Left ventricle myocardium inferior (tissue), 1 donor: ENCODE measurements around the gene COL23A1. TPM values are rescaled to one million over a fixed set of nuclear protein-coding genes. Genes with fewer than 3 reads are reported as not detected.

Experiments used
- DNase-seq: peaks from one replicate; pipeline ENCODE4 v3.0.0-alpha.2; 2020
- H3K27ac ChIP-seq: fragments of 200-600 bp; replicated peaks from 2 replicates; pipeline ENCODE4 v1.8.0; 2021
- H3K27me3 ChIP-seq: fragments of 200-600 bp; 2 replicates; pipeline ENCODE4 v1.8.0; 2021; ENCODE audit warnings: low read depth
- H3K36me3 ChIP-seq: fragments of 200-600 bp; 2 replicates; pipeline ENCODE4 v1.8.0; 2021
- H3K4me1 ChIP-seq: fragments of 200-600 bp; 2 replicates; pipeline ENCODE4 v1.8.0; 2021
- H3K4me3 ChIP-seq: fragments of 200-600 bp; 2 replicates; pipeline ENCODE4 v1.8.0; 2021; ENCODE audit warnings: mild to moderate bottlenecking, moderate library complexity
- H3K9me3 ChIP-seq: fragments of 200-600 bp; replicated peaks from 2 replicates; pipeline ENCODE4 v1.8.0; 2021
- intact Hi-C: fragments of 100-400 bp; cut with micrococcal nuclease; formaldehyde crosslinking; loops from one replicate; pipeline ENCODE4 v1.11.0; 2022
- total RNA-seq: library from RNA; stranded (reverse); fragmentation: NEBNext Ultra II Directional; extraction: Animal tissue kit (Norgen Biotek cat#: 25700); gene quantifications from one replicate; pipeline ENCODE4 v1.2.1, GENCODE V29; 2021
- TF ChIP-seq, protein P1 (sequence below): fragments of 200-600 bp; IDR thresholded peaks from 2 replicates; pipeline ENCODE4 v1.8.0; 2021; ENCODE audit warnings: antibody characterized with exemption, mild to moderate bottlenecking, borderline replicate concordance
- donor health status: DM: no; HTN: yes; CAD: no; lungs with severe emphysema.

COL23A1 gene
- total RNA-seq, 1 donor from 2014 or later: 27.4 TPM

DNA sequence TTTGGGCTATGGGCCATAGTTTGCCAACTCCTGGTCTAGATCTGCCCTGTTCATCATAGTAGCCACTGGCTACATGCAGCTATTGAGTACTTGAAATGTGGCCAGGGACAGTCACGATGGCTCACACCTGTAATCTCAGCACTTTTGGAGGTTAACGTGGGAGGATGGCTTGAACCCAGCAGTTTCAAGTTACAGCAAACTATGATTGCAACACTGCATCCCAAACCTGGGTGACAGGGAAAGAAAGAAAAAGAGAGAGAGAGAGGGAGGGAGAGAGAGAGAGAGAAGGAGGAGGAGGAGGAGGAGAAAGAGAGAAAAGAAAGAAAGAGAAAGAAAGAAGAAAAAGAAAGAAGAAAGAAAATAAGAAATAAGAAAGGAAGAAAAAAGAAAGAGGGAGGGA is 397.9 kb downstream of the COL23A1 start:
- Histone ChIP-seq H3K4me3 (no peak overlapping the region), H3K4me1 (no peaks in the 10 kb centered on the region), H3K27ac (no peak overlapping the region), H3K27me3 (peaks cover 57% of the 10 kb centered on the region), H3K36me3 (no peaks in the 10 kb centered on the region), H3K9me3 (no peaks in the 10 kb centered on the region)
- TF ChIP-seq, protein P1, sequence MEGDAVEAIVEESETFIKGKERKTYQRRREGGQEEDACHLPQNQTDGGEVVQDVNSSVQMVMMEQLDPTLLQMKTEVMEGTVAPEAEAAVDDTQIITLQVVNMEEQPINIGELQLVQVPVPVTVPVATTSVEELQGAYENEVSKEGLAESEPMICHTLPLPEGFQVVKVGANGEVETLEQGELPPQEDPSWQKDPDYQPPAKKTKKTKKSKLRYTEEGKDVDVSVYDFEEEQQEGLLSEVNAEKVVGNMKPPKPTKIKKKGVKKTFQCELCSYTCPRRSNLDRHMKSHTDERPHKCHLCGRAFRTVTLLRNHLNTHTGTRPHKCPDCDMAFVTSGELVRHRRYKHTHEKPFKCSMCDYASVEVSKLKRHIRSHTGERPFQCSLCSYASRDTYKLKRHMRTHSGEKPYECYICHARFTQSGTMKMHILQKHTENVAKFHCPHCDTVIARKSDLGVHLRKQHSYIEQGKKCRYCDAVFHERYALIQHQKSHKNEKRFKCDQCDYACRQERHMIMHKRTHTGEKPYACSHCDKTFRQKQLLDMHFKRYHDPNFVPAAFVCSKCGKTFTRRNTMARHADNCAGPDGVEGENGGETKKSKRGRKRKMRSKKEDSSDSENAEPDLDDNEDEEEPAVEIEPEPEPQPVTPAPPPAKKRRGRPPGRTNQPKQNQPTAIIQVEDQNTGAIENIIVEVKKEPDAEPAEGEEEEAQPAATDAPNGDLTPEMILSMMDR: no peak
- no peak for DNase-seq
- intact Hi-C loops: no loop called here

DNA sequence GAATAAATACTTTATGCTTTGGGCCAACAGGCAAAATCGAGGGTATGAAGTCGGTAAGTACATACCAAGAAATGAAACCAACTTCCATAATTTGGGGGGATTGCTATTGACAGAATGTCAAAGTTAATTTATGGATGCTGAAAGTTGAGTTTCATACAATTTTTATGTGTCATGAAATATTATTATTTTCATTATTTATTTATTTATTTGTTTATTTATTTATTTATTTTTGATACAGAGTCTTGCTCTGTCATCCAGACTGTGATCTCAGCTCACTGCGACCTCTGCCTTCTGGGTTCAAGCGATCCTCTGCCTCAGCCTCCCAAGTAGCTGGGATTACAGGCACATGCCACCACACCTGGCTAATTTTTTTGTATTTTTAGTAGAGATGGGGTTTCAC is 398.5 kb downstream of the COL23A1 start:
- TF ChIP-seq, protein P1: no peak
- peaks cover 57% of the 10 kb centered on the region for H3K27me3 ChIP-seq
- no peak overlapping the region for H3K27ac ChIP-seq
- DNase-seq: no peak
- no peak overlapping the region for H3K4me3 ChIP-seq
- no peaks in the 10 kb centered on the region for H3K9me3 ChIP-seq
- no peaks in the 10 kb centered on the region for H3K36me3 ChIP-seq
- H3K4me1 ChIP-seq: no peaks in the 10 kb centered on the region
- intact Hi-C loops: no loop called here

DNA sequence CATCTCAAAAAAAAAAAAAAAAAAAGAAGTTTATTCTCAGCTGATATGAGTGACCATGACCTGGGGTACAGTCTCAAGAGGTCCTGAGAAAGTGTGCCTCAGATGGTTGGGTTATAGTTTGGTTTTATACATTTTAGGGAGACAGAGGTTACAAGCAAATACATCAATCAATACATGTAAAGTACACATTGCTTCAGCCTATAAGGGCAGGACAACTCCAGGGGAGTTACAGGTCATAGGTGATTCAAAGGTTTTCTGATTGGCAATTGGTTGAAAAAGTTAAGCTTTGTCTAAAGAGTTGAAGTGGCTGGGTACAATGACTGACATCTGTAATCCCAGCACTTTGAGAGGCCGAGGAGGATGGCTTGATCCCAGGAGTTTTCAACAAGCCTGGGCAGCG is 400.8 kb downstream of the COL23A1 start:
- no peaks in the 10 kb centered on the region for H3K36me3 ChIP-seq
- intact Hi-C loops: no loop called here
- H3K27me3 ChIP-seq: peaks cover 52% of the 10 kb centered on the region
- DNase-seq: no peak
- no peaks in the 10 kb centered on the region for H3K9me3 ChIP-seq
- H3K4me3 ChIP-seq: no peak overlapping the region
- H3K27ac ChIP-seq: no peak overlapping the region
- TF ChIP-seq, protein P1: no peak
- no peaks in the 10 kb centered on the region for H3K4me1 ChIP-seq

Other genes starting within 250 kb of the COL23A1 start
- 20.0 TPM for gene CLK4, start 36.7 kb upstream of the COL23A1 start, total RNA-seq
- 9.0 TPM for gene ZNF354A, start 140.3 kb upstream of the COL23A1 start, total RNA-seq